Measurements from ENCODE around the gene FARS2.

- TF ChIP-seq CTCF (IDR thresholded peaks at IDR 0.05) (no peak), POLR2A (IDR thresholded peaks at IDR 0.05) (no peak)
These were observed 336.1 kb downstream of the FARS2 start for GRCh38 chr6:5597413-5597812.

All from vagina (tissue), 2 donors.